Hypothalamus (tissue), 51 donors: Measurements from ENCODE around the gene RFPL3.
"Not testable (repeated sequence)": the region's sequence is repeated elsewhere in the genome, so short reads cannot be mapped to it uniquely, and the experiment has no call there.

Experiments
- DNase-seq, 51 donors: peaks; one replicate each; lab custom pipeline; 2025; lab: John Stamatoyannopoulos, UW

The RFPL3 gene

GRCh38 chr22:32357567-32357966 is at the start of gene RFPL3:
Gene RFPL3 (plus strand): TSS chr22:32357867. CDS start chr22:32358072, 205 bp downstream.
- not testable (repeated sequence) for DNase-seq

GRCh38 chr22:32308191-32308590 is 49.5 kb upstream of the RFPL3 start:
- DNase-seq, result no peak

GRCh38 chr22:32308934-32309333 is 48.7 kb upstream of the RFPL3 start:
- no peak for DNase-seq

- no peak for DNase-seq
Observed at GRCh38 chr22:32309585-32310251, 47.9 kb upstream of the RFPL3 start.

GRCh38 chr22:32310777-32311176 is 46.9 kb upstream of the RFPL3 start:
- no peak for DNase-seq

- DNase-seq, result no peak
Observed at GRCh38 chr22:32311551-32312071, 46.1 kb upstream of the RFPL3 start.

GRCh38 chr22:32312748-32313147 is 44.9 kb upstream of the RFPL3 start:
- DNase-seq, result no peak

GRCh38 chr22:32313532-32313931 is 44.1 kb upstream of the RFPL3 start:
- DNase-seq, result no peak

GRCh38 chr22:32317524-32317923 is 40.1 kb upstream of the RFPL3 start:
- DNase-seq, result no peak

GRCh38 chr22:32318361-32318760 is 39.3 kb upstream of the RFPL3 start:
- DNase-seq, result no peak

GRCh38 chr22:32319861-32320406 is 37.7 kb upstream of the RFPL3 start:
- DNase-seq, result no peak

- no peak for DNase-seq
Observed at GRCh38 chr22:32322986-32323385, 34.7 kb upstream of the RFPL3 start.

- DNase-seq, result no peak
Observed at GRCh38 chr22:32323513-32324164, 34.0 kb upstream of the RFPL3 start.

- no peak for DNase-seq
Observed at GRCh38 chr22:32324505-32325415, 32.9 kb upstream of the RFPL3 start.

GRCh38 chr22:32325416-32325801 is 32.3 kb upstream of the RFPL3 start:
- DNase-seq, result no peak

GRCh38 chr22:32325811-32326237 is 31.8 kb upstream of the RFPL3 start:
- no peak for DNase-seq

GRCh38 chr22:32326647-32327046 is 31.0 kb upstream of the RFPL3 start:
- no peak for DNase-seq

- no peak for DNase-seq
Observed at GRCh38 chr22:32327066-32327465, 30.6 kb upstream of the RFPL3 start.

GRCh38 chr22:32327596-32328171 is 30.0 kb upstream of the RFPL3 start:
- no peak for DNase-seq
